Ovary (tissue), 3 donors: Measurements from ENCODE around the gene KIF1C.

Experiments used
- EP300 ChIP-seq: sonication (generic); formaldehyde crosslinking; IDR thresholded peaks from one replicate; pipeline ENCODE4 v1.6.1; 2017; ENCODE audit warnings: antibody characterized with exemption
- POLR2A ChIP-seq: fragments of 450-650 bp; IDR thresholded peaks from one replicate; pipeline ENCODE4 v1.6.1; 2017; ENCODE audit warnings: antibody characterized with exemption, mild to moderate bottlenecking, moderate library complexity
- TF ChIP-seq, protein P1 (sequence below), 3 donors: fragments of 450-650 bp in 2 of 3; fragments of 200-600 bp in 1 of 3; IDR thresholded peaks; one replicate each; pipeline versions ENCODE4 v1.5.1 to v1.8.0; 2016 to 2022; ENCODE audit warnings: antibody characterized with exemption in 3 of 3, mild to moderate bottlenecking in 1 of 3
- donor health status: DM: no; HTN: no; CAD: no.

DNA sequence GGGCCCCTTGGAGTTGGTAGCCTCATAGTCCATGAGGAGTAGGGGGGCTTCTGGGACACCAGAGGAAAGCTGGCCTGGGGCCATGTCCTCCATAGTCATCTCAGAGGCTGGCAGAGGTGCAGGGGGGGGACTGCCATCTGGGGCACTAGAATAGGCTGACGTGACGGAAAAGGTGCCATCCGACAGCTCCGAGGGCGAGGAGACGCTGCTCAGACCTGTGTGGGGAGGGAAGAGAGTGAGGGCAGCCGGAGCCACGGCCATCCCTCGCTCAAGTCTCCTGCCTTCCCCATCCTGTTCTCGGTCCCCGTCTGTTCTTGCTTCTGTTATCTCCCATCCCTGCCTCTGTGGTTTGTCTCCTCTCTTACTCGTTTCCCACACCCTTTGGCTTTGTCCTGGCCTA is 25.4 kb upstream of the KIF1C start:
- TF ChIP-seq, protein P1, sequence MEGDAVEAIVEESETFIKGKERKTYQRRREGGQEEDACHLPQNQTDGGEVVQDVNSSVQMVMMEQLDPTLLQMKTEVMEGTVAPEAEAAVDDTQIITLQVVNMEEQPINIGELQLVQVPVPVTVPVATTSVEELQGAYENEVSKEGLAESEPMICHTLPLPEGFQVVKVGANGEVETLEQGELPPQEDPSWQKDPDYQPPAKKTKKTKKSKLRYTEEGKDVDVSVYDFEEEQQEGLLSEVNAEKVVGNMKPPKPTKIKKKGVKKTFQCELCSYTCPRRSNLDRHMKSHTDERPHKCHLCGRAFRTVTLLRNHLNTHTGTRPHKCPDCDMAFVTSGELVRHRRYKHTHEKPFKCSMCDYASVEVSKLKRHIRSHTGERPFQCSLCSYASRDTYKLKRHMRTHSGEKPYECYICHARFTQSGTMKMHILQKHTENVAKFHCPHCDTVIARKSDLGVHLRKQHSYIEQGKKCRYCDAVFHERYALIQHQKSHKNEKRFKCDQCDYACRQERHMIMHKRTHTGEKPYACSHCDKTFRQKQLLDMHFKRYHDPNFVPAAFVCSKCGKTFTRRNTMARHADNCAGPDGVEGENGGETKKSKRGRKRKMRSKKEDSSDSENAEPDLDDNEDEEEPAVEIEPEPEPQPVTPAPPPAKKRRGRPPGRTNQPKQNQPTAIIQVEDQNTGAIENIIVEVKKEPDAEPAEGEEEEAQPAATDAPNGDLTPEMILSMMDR (IDR thresholded peaks at IDR 0.05), result no peak
- TF ChIP-seq POLR2A (no peak), EP300 (no peak)
